Prostate gland (tissue), 2 donors: ENCODE data around the gene ARHGAP35. TPM values are rescaled to one million over a fixed set of nuclear protein-coding genes. Genes with fewer than 3 reads are reported as not detected.
"Not testable (repeated sequence)": the region's sequence is repeated elsewhere in the genome, so short reads cannot be mapped to it uniquely, and the experiment has no call there.

ENCODE experiments used
- DNase-seq: peaks from one replicate; pipeline ENCODE4 v3.0.0-alpha.2; 2019; ENCODE audit warnings: low spot score
- H3K27ac ChIP-seq, 2 donors: fragments of 200-600 bp; sonication (generic); 2 replicates each; pipeline ENCODE4 v1.5.1; 2017 to 2019
- H3K27me3 ChIP-seq: fragments of 200-600 bp; sonication (generic); replicated peaks from 2 replicates; pipeline ENCODE4 v1.5.1; 2019; ENCODE audit not compliant: insufficient read depth
- H3K36me3 ChIP-seq, 2 donors: fragments of 200-600 bp; sonication (generic); 1 replicate in 1 of 2; 2 replicates in 1 of 2; pipeline versions ENCODE4 v1.5.1 to v1.8.1; 2017 to 2019
- H3K4me1 ChIP-seq: fragments of 200-600 bp; sonication (generic); replicated peaks from 2 replicates; pipeline ENCODE4 v1.5.1; 2019
- H3K4me3 ChIP-seq, 2 donors: fragments of 200-600 bp; sonication (generic); 2 replicates each; pipeline ENCODE4 v1.5.1; 2017 to 2019
- H3K9me3 ChIP-seq: fragments of 200-600 bp; sonication (generic); 2 replicates; pipeline ENCODE4 v1.5.1; 2017
- CTCF ChIP-seq, 4 experiments: fragments of 200-600 bp in 2 of 4; fragments of 450-650 bp in 2 of 4; sonication (generic) in 2 of 4; IDR thresholded peaks; 1 replicate in 3 of 4; 2 replicates in 1 of 4; pipeline ENCODE4 v1.5.1; 2016 to 2019; ENCODE audit warnings: antibody characterized with exemption in 4 of 4, mild to moderate bottlenecking in 2 of 4, moderate library complexity in 2 of 4
- POLR2A ChIP-seq: fragments of 450-650 bp; IDR thresholded peaks from one replicate; pipeline ENCODE4 v1.6.1; 2016; ENCODE audit warnings: antibody characterized with exemption, mild to moderate bottlenecking
- POLR2AphosphoS5 ChIP-seq: sonication (generic); formaldehyde crosslinking; IDR thresholded peaks from one replicate; pipeline ENCODE4 v1.6.1; 2017; ENCODE audit warnings: antibody characterized with exemption
- WGBS: methylation state at CpG from one replicate; pipeline ENCODE4 v1.1.5; 2018; 5-methylcytosine and 5-hydroxymethylcytosine counted together
- intact Hi-C: fragments of 100-400 bp; cut with DNase I; formaldehyde crosslinking; loops from one replicate; pipeline ENCODE4 v1.14.2; 2022
- total RNA-seq, 2 donors: library from RNA; depleted of rRNA; stranded (reverse); fragments of >200 nt; gene quantifications; one replicate each; pipeline ENCODE4 v1.1.0, GENCODE V29; 2016

The ARHGAP35 gene
- total RNA-seq, 2 donors from 2014 or later, result 56.3 to 75.0 TPM

- intact Hi-C loops, result no loop called here
- no peaks in the 10 kb centered on the region for H3K27me3 ChIP-seq
- H3K9me3 ChIP-seq, result no peaks in the 10 kb centered on the region
- TF ChIP-seq POLR2AphosphoS5, result peak; percentile 99
- TF ChIP-seq POLR2A, result peak; percentile 84
- peak in 2 of 4 experiments; percentile 31 to 35 for TF ChIP-seq CTCF (IDR thresholded peaks at IDR 0.05)
- H3K36me3 ChIP-seq, result no peaks in the 10 kb centered on the region
- peak; percentile 98 for DNase-seq
- peaks cover 5% of the 10 kb centered on the region for H3K4me1 ChIP-seq
- H3K27ac ChIP-seq, result peak within 1 kb of the TSS; percentile 82 to 83
- under 1% methylated on average over 53 of the region's 53 CpGs for WGBS
- peak within 1 kb of the TSS; percentile 74 to 76 for H3K4me3 ChIP-seq
These were observed 10.3 kb upstream of the ARHGAP35 start, which contains the start of gene AP2S1 for GRCh38 chr19:46850228-46851203. TSS of gene AP2S1 (minus strand) at chr19:46850846. CDS start at chr19:46850766, 80 bp downstream.

- Histone ChIP-seq H3K9me3 (no peaks in the 10 kb centered on the region), H3K36me3 (no peaks in the 10 kb centered on the region), H3K27me3 (no peaks in the 10 kb centered on the region), H3K4me3 (no peak overlapping the region), H3K27ac (no peak overlapping the region), H3K4me1 (peaks cover 5% of the 10 kb centered on the region)
- DNase-seq, result no peak
- TF ChIP-seq POLR2AphosphoS5, result no peak
- no peak for TF ChIP-seq CTCF (IDR thresholded peaks at IDR 0.05)
- no peak for TF ChIP-seq POLR2A
- WGBS, result 64% methylated on average over 1 of the region's 1 CpG
- intact Hi-C loops, result no loop called here
These were observed 8.0 kb upstream of the ARHGAP35 start for GRCh38 chr19:46852830-46853229.

GRCh38 chr19:46854698-46855097, 6.1 kb upstream of the ARHGAP35 start:
- 74% methylated on average over 13 of the region's 13 CpGs for WGBS
- H3K4me3 ChIP-seq, H3K27me3 ChIP-seq, H3K4me1 ChIP-seq, DNase-seq, H3K27ac ChIP-seq, H3K9me3 ChIP-seq, H3K36me3 ChIP-seq, intact Hi-C loops: not testable (repeated sequence)

GRCh38 chr19:46856062-46857022, 4.5 kb upstream of the ARHGAP35 start:
- Histone ChIP-seq H3K4me1 (no peaks in the 10 kb centered on the region), H3K27ac (peak overlapping the region; percentile 57 to 66), H3K36me3 (no peaks in the 10 kb centered on the region), H3K9me3 (no peaks in the 10 kb centered on the region), H3K27me3 (no peaks in the 10 kb centered on the region), H3K4me3 (peak overlapping the region in 1 of 2 donors; percentile 16)
- peak; percentile 96 for DNase-seq
- peak; percentile 85 for TF ChIP-seq POLR2AphosphoS5
- no peak for TF ChIP-seq POLR2A
- peak; percentile 37 to 97 (median 77) for TF ChIP-seq CTCF (IDR thresholded peaks at IDR 0.05)
- 9% methylated on average over 41 of the region's 41 CpGs for WGBS
- intact Hi-C loops, result loop anchor here (2.0 kb wide), 1 partner anchor 136 kb away; no protein-coding TSS in a partner anchor
